Measurements from ENCODE around the gene NUDT8.
"Not testable (repeated sequence)": the region's sequence is repeated elsewhere in the genome, so short reads cannot be mapped to it uniquely, and the experiment has no call there.

NUDT8 gene

GRCh38 chr11:67613313-67613959, 16.3 kb downstream of the NUDT8 start:
- DNase-seq (ENCODE audit: low read depth in 2 of 2) = no peak

GRCh38 chr11:67612751-67613150, 17.0 kb downstream of the NUDT8 start:
- no peak for DNase-seq (ENCODE audit: low read depth in 2 of 2)

GRCh38 chr11:67611704-67612587, 17.8 kb downstream of the NUDT8 start:
- DNase-seq (ENCODE audit: low read depth in 2 of 2) = no peak

- DNase-seq (ENCODE audit: low read depth in 2 of 2) = no peak
Observed at GRCh38 chr11:67611165-67611564, 18.6 kb downstream of the NUDT8 start.

GRCh38 chr11:67610302-67610868, 19.4 kb downstream of the NUDT8 start:
- DNase-seq (ENCODE audit: low read depth in 2 of 2) = no peak

- no peak for DNase-seq (ENCODE audit: low read depth in 2 of 2)
Observed at GRCh38 chr11:67609316-67609715, 20.4 kb downstream of the NUDT8 start.

GRCh38 chr11:67608486-67608885, 21.3 kb downstream of the NUDT8 start:
- no peak for DNase-seq (ENCODE audit: low read depth in 2 of 2)

- no peak for DNase-seq (ENCODE audit: low read depth in 2 of 2)
Observed at GRCh38 chr11:67607507-67607906, 22.2 kb downstream of the NUDT8 start.

GRCh38 chr11:67606492-67607295, 23.0 kb downstream of the NUDT8 start, which contains the start of gene NDUFV1:
NDUFV1 (plus strand) TSS chr11:67606936; CDS start chr11:67607005, 69 bp downstream.
- DNase-seq (ENCODE audit: low read depth in 2 of 2) = peak; percentile 92 to 96

- DNase-seq (ENCODE audit: low read depth in 2 of 2) = no peak
Observed at GRCh38 chr11:67606093-67606491, 23.6 kb downstream of the NUDT8 start.

GRCh38 chr11:67605231-67606011, 24.3 kb downstream of the NUDT8 start:
- DNase-seq (ENCODE audit: low read depth in 2 of 2) = no peak

GRCh38 chr11:67604815-67605214, 24.9 kb downstream of the NUDT8 start:
- DNase-seq (ENCODE audit: low read depth in 2 of 2) = no peak

- not testable (repeated sequence) for DNase-seq (ENCODE audit: low read depth in 2 of 2)
Observed at GRCh38 chr11:67604119-67604518, 25.6 kb downstream of the NUDT8 start.

GRCh38 chr11:67601098-67601497, 28.6 kb downstream of the NUDT8 start:
- DNase-seq (ENCODE audit: low read depth in 2 of 2) = no peak

GRCh38 chr11:67600324-67601029, 29.3 kb downstream of the NUDT8 start:
- no peak for DNase-seq (ENCODE audit: low read depth in 2 of 2)

GRCh38 chr11:67599149-67599548, 30.6 kb downstream of the NUDT8 start:
- no peak for DNase-seq (ENCODE audit: low read depth in 2 of 2)

GRCh38 chr11:67597963-67598362, 31.8 kb downstream of the NUDT8 start:
- DNase-seq (ENCODE audit: low read depth in 2 of 2) = not testable (repeated sequence)

- not testable (repeated sequence) for DNase-seq (ENCODE audit: low read depth in 2 of 2)
Observed at GRCh38 chr11:67597458-67597857, 32.3 kb downstream of the NUDT8 start.

GRCh38 chr11:67596753-67597300, 32.9 kb downstream of the NUDT8 start:
- DNase-seq (ENCODE audit: low read depth in 2 of 2) = no peak

- DNase-seq (ENCODE audit: low read depth in 2 of 2) = no peak
Observed at GRCh38 chr11:67594480-67594879, 35.3 kb downstream of the NUDT8 start.

All from stimulated activated CD8-positive, alpha-beta memory T cell treated with anti-CD3 and anti-CD28 coated beads, Interleukin-7, amount 100 ng/mL, for 4 hours (primary cell).